Nephron (organoid): ENCODE measurements around the gene SLIT1.

ENCODE experiments used
- H3K27ac Mint-ChIP-seq, 3 experiments: 2 replicates each; pipeline ENCODE4 v1.8.0; 2020; ENCODE audit warnings: mixed read lengths in 3 of 3, mild to moderate bottlenecking in 2 of 3, moderate library complexity in 1 of 3
- H3K27me3 Mint-ChIP-seq: 2 replicates; pipeline ENCODE4 v1.8.0; 2021; ENCODE audit warnings: low read depth, mild to moderate bottlenecking, moderate library complexity, mixed read lengths
- H3K36me3 Mint-ChIP-seq: 2 replicates; pipeline ENCODE4 v1.8.0; 2020; ENCODE audit warnings: low read depth, mixed read lengths
- H3K4me1 Mint-ChIP-seq: 2 replicates; pipeline ENCODE4 v1.8.0; 2020; ENCODE audit warnings: mixed read lengths
- H3K4me3 Mint-ChIP-seq, 3 experiments: 2 replicates each; pipeline ENCODE4 v1.8.0; 2020; ENCODE audit warnings: mild to moderate bottlenecking in 3 of 3, mixed read lengths in 3 of 3, moderate library complexity in 2 of 3
- H3K9me3 Mint-ChIP-seq: 2 replicates; pipeline ENCODE4 v1.8.0; 2020; ENCODE audit warnings: mixed read lengths
- TF ChIP-seq, protein P1 (sequence below), 3 experiments: fragments of 200-600 bp; sonication (generic); IDR thresholded peaks; one replicate each; pipeline ENCODE4 v1.5.0; 2021; ENCODE audit warnings: antibody characterized with exemption in 3 of 3; ENCODE audit not compliant: unreplicated experiment in 3 of 3

SLIT1 gene

DNA sequence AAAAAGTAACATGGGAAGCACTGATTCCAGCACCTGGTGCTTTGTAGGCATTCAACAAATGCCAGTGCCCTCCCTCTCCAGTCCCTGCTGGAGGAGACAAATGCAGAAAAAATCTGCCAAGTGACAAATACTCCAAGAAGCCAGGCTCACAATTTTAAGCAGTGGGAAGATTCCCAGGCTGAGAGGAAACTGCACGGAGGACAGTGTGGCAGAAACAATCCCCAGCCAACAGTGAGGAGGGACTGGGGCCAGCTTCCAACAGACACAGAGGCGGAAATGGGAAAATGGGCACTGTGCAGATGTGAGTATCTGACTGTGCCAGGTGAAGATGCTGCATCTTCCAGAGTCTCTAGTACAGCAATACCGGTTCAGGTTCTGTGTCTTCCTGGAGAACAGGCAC lies 106.3 kb downstream of the SLIT1 start:
- H3K27me3 Mint-ChIP-seq, result peaks cover 10% of the 10 kb centered on the region
- H3K9me3 Mint-ChIP-seq, result no peaks in the 10 kb centered on the region
- H3K27ac Mint-ChIP-seq, result no peak overlapping the region
- H3K36me3 Mint-ChIP-seq, result no peaks in the 10 kb centered on the region
- H3K4me1 Mint-ChIP-seq, result no peaks in the 10 kb centered on the region
- H3K4me3 Mint-ChIP-seq, result no peak overlapping the region
- TF ChIP-seq, protein P1, sequence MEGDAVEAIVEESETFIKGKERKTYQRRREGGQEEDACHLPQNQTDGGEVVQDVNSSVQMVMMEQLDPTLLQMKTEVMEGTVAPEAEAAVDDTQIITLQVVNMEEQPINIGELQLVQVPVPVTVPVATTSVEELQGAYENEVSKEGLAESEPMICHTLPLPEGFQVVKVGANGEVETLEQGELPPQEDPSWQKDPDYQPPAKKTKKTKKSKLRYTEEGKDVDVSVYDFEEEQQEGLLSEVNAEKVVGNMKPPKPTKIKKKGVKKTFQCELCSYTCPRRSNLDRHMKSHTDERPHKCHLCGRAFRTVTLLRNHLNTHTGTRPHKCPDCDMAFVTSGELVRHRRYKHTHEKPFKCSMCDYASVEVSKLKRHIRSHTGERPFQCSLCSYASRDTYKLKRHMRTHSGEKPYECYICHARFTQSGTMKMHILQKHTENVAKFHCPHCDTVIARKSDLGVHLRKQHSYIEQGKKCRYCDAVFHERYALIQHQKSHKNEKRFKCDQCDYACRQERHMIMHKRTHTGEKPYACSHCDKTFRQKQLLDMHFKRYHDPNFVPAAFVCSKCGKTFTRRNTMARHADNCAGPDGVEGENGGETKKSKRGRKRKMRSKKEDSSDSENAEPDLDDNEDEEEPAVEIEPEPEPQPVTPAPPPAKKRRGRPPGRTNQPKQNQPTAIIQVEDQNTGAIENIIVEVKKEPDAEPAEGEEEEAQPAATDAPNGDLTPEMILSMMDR (IDR thresholded peaks at IDR 0.05; ENCODE audit: unreplicated experiment in 3 of 3), result no peak

DNA sequence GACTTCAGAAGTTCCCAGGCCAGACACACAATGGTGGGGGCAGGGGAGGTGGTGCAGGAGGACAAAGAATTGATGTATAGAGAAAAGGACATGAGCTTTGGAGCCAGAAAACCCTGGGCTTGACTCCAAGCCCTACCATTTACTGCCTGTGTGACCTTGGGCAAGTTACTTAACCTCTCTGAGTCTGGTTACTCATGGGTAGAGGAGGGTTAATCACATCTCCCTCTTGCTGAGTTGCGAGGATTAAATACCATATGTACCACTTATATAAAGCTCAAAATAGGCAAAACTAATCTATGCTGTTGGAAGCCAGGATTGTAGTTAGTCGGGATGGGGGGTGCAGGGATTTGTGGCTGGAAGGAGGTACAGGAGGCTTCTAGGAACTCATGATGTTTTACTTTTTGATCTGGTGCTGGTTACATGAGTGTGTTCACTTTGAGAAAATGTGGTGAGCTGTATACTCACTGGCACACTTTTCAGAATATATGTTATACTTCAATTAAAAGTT lies 106.8 kb downstream of the SLIT1 start:
- Mint-ChIP-seq H3K4me3 (no peak overlapping the region), H3K4me1 (no peaks in the 10 kb centered on the region)

GRCh38 chr10:97078261-97078937 lies 107.4 kb downstream of the SLIT1 start:
- H3K36me3 Mint-ChIP-seq, result no peaks in the 10 kb centered on the region

More for the DNA sequence above, 106.8 kb downstream of the SLIT1 start:
- TF ChIP-seq, protein P1 (IDR thresholded peaks at IDR 0.05; ENCODE audit: unreplicated experiment in 3 of 3), result no peak
- Mint-ChIP-seq H3K27ac (no peak overlapping the region), H3K36me3 (no peaks in the 10 kb centered on the region), H3K27me3 (peaks cover 11% of the 10 kb centered on the region), H3K9me3 (no peaks in the 10 kb centered on the region)

GRCh38 chr10:97076781-97077180 lies 109.0 kb downstream of the SLIT1 start:
- Mint-ChIP-seq H3K27me3 (peaks cover 19% of the 10 kb centered on the region), H3K4me1 (no peaks in the 10 kb centered on the region), H3K27ac (no peak overlapping the region), H3K4me3 (no peak overlapping the region), H3K36me3 (no peaks in the 10 kb centered on the region), H3K9me3 (no peaks in the 10 kb centered on the region)
- TF ChIP-seq, protein P1 (IDR thresholded peaks at IDR 0.05; ENCODE audit: unreplicated experiment in 3 of 3), result no peak

More at GRCh38 chr10:97078261-97078937, 107.4 kb downstream of the SLIT1 start:
- H3K27ac Mint-ChIP-seq, result no peak overlapping the region
- no peak overlapping the region for H3K4me3 Mint-ChIP-seq
- TF ChIP-seq, protein P1 (IDR thresholded peaks at IDR 0.05; ENCODE audit: unreplicated experiment in 3 of 3), result no peak
- no peaks in the 10 kb centered on the region for H3K9me3 Mint-ChIP-seq
- H3K4me1 Mint-ChIP-seq, result no peaks in the 10 kb centered on the region
- peaks cover 9% of the 10 kb centered on the region for H3K27me3 Mint-ChIP-seq

DNA sequence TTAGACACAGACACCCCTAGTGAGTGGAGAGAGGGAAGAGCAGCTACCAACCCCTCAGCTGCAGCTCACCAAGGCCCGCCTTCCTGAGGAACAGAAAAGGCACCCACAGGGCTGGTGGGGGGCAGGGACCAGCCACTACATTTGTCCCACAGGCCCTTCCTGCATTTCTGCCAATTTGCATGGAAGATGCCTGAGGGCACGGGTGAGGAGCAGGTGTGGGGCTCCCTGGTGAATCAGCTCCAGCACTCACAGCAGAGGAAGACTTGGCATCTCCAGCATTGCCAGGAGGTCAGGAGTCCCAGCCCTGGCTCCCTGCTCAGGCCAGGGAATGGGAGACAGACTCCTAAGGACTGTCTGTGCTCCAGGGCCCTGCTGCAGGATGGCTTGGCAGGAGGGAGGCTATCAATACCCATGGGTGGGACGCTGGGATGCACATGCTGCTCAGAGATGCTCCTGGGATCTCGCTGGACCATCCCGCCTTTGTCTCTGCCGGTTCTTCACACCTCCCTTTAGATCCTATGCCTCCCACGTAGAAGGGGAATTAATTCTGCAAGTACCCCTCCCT lies 109.7 kb downstream of the SLIT1 start:
- H3K27ac Mint-ChIP-seq, result no peak overlapping the region
- no peaks in the 10 kb centered on the region for H3K36me3 Mint-ChIP-seq
- TF ChIP-seq, protein P1 (IDR thresholded peaks at IDR 0.05; ENCODE audit: unreplicated experiment in 3 of 3), result no peak
- H3K4me3 Mint-ChIP-seq, result no peak overlapping the region
- H3K27me3 Mint-ChIP-seq, result peaks cover 23% of the 10 kb centered on the region
- H3K4me1 Mint-ChIP-seq, result no peaks in the 10 kb centered on the region
- no peaks in the 10 kb centered on the region for H3K9me3 Mint-ChIP-seq

- Mint-ChIP-seq H3K4me3 (no peak overlapping the region), H3K27me3 (peaks cover 23% of the 10 kb centered on the region), H3K36me3 (no peaks in the 10 kb centered on the region), H3K4me1 (no peaks in the 10 kb centered on the region), H3K27ac (no peak overlapping the region), H3K9me3 (no peaks in the 10 kb centered on the region)
- TF ChIP-seq, protein P1 (IDR thresholded peaks at IDR 0.05; ENCODE audit: unreplicated experiment in 3 of 3), result no peak
These were observed 110.3 kb downstream of the SLIT1 start for GRCh38 chr10:97075421-97075820.
